HG02798 (cell line): ENCODE results near the gene DST.
"Not testable (repeated sequence)": the region's sequence is repeated elsewhere in the genome, so short reads cannot be mapped to it uniquely, and the experiment has no call there.

Experiments used
- ATAC-seq: cut with Tn5 transposase; IDR thresholded peaks from one replicate; pipeline ENCODE4 v1.9.1; 2021; ENCODE audit warnings: mild to moderate bottlenecking; ENCODE audit not compliant: unreplicated experiment, poor library complexity

DST gene

DNA sequence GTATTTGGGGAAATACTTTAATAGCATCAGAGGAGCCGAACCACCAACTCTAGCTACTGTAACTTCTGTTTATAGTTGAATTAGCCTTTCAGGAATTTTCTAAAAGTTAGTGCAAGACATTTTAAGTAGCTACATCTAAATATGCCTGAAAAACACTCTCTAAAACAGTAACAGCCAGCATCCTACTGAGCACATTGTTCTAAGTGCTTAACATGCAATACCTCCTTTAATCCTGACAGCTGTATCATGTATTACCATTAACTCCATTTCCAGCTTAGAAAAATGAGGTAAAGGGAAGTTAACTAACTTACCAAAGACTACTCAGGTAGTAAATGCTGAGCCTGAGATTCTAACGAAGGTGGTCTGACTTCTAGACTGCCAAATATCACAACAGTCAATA lies 120.7 kb downstream of the DST start:
- no peak for ATAC-seq

- ATAC-seq: no peak
These were observed 121.2 kb downstream of the DST start for GRCh38 chr6:56521454-56521853.

DNA sequence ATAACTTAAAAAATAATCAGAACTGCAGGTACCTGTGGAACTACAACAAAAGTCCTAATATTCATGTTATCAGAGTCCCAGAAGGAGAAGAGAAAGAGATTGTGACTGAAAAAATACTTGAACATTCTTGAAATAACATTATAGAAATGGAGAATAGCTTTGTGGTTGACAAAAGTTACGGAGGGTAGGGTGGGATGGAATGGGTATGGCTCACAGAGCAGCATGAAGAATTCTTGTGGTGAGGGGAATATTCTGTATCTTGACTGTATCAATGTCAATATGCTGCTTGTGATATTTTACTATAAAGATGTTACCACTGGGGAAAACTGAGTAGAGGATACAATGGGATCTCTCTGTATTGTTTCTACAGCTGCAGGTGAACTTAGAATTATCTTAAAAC lies 122.5 kb downstream of the DST start:
- no peak for ATAC-seq

GRCh38 chr6:56518995-56519767 lies 123.5 kb downstream of the DST start:
- ATAC-seq: no peak

DNA sequence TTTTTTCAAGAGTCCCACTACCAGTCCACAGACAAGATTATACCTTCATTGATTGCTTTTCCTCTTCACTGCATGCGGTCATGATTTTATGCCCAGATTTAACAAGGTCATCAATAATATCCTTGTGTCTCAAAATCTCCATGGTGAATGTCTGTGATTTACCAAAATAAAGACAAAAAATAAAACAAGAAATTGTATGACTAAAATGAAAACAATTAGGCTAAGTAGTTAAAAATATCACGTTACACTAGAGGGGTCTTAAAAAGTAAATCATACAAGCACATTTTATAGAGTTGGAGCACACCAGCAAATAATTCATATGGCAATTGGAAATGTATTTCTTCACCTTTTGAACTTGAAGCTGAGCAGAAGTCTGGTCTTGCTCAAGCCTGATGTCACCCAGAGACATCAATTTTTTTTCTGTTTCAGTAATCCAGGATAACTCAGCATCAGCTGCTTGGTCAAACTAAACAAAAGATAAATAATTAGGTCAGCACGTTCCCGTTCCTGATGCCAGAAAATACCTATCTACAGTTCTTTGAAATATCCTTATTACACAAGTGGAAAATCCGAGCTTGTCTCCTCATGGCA lies 125.4 kb downstream of the DST start:
- no peak for ATAC-seq

GRCh38 chr6:56516003-56516402 lies 126.7 kb downstream of the DST start:
- no peak for ATAC-seq

- ATAC-seq: no peak
These were observed 127.4 kb downstream of the DST start for GRCh38 chr6:56515081-56515905.

- no peak for ATAC-seq
These were observed 128.3 kb downstream of the DST start for GRCh38 chr6:56514395-56514794.

DNA sequence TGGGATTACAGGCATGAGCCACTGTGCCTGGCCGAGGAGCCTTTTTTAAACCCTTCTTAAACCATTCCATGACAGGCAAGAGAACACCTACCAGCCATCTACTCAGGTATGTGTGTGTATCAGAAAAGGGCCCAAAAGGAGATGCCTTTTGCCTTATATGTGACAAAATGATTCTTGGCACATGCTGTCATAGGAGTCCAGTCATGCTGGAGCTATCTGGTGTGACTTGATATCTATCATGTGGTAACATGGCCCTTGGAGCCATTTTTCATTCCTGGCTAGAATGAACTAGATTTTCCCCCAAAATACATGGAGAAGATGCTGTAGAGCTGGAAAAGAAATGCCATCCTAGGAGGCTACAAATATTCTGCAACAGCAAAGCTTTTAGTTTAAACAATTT lies 129.1 kb downstream of the DST start:
- no peak for ATAC-seq

- no peak for ATAC-seq
These were observed 131.1 kb downstream of the DST start for GRCh38 chr6:56511591-56511990.

- no peak for ATAC-seq
These were observed 131.6 kb downstream of the DST start for GRCh38 chr6:56510984-56511531.

- ATAC-seq: no peak
These were observed 133.7 kb downstream of the DST start for GRCh38 chr6:56509031-56509430.

GRCh38 chr6:56507517-56507916 lies 135.2 kb downstream of the DST start:
- no peak for ATAC-seq

DNA sequence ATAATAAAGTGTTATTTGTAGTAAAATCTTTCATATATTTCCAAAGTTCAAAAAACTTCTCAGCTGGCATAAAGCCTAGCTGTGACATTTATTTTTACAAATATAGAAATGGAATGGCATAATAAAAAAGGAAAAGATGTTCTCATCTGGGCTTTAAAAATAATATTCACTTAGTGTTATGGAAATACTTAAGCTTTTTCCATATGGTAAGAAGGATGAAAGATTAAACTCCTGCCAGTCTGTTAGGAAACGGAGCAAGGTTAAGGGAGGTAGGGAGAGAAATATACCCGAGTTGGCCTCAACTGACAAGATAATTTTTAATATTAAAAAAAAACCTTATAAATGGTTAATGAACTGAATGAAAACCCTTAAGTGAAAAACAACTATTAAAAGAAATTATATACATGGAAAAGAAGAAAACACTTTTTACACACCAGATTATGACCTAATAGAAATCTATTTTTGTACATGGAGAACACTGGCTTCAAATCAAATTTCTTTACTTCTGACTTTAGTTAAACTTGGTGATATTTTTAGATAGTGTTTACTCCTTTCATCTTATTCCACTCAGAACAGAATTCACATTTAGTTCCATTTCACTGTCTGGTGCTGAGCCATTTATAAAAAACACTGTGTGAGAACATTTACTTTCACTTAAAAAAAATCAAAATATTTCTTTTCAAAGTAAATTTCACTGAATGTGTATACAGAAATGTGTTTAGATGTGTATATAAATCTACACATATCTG lies 137.0 kb downstream of the DST start:
- ATAC-seq: no peak

GRCh38 chr6:56501993-56502392 lies 140.7 kb downstream of the DST start:
- ATAC-seq: no peak

DNA sequence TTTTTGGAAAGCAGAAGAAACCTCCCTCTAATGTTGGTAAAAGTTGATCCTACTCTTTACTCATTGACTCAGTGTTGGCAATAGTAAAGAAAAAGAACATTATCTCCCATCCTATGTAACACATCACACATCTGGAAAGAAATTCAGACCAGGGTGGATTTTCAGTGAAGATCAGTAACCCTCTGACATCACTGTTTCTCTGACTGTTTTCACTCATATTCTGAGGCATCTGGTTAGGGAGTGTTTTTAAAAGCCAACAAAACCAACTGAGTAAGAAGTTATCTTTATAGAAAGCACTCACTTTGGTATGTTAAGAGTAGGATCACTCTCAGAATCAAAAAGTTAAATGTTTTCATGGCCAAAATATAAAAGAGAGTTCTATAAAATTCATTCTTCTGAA lies 143.6 kb downstream of the DST start:
- ATAC-seq: no peak

DNA sequence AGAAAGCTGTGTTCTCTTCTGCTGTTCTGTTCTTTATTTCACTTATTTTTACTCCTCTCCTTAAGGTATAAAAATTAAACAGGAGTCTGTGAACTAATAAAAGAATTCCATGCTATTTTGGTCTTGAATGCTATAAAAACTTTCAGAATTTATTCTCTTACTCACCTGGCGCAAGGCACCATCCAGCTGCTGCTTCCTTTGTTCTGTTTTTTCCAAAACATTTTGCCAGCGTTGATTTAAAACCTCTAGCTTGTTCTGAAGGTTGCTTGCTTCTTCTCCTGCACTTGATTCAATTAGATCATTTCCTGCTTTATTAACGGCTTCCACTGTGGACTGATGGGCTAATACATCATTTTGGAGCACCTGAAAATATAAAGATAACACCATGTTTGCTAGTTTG lies 145.0 kb downstream of the DST start:
- no peak for ATAC-seq

GRCh38 chr6:56497240-56497639 lies 145.4 kb downstream of the DST start:
- ATAC-seq: no peak

DNA sequence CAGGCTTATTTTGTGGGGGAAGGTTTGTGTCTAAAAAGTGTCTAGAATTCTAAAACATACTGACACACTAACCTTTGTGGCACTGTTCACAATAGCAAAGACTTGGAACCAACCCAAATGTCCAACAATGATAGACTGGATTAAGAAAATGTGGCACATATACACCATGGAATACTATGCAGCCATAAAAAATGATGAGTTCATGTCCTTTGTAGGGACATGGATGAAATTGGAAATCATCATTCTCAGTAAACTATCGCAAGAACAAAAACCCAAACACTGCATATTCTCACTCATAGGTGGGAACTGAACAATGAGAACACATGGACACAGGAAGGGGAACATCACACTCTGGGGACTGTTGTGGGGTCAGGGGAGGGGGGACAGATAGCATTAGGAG lies 146.0 kb downstream of the DST start:
- not testable (repeated sequence) for ATAC-seq

DNA sequence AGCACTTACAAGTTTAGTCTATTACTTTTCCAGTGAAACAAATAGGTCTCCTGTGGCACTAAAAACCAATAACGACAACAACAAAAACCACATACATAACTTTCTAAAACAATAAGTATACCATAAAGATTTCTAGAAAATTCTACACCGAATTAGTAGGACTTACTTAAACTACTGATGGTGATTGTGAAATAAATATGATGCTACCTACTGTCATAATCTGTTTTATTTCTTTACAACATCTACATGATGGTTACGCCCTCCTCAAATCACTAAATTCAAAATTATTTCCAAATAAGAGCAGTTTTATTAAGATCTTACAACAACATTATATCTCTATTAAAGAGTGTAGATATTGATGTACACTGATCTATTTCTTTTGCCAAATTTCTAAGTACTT lies 147.0 kb downstream of the DST start:
- no peak for ATAC-seq
